HT-29 (cell line): ENCODE results near the gene NTM. TPM values are rescaled to one million over a fixed set of nuclear protein-coding genes. Genes with fewer than 3 reads are reported as not detected.

ENCODE experiments used
- DNase-seq: peaks from one replicate; pipeline ENCODE4 v3.0.0-alpha.2; 2015; ENCODE audit warnings: low spot score
- total RNA-seq: library from RNA; depleted of rRNA; stranded (reverse); fragments of >200 nt; shearing (Covaris generic); gene quantifications from 2 replicates; pipeline ENCODE4 v1.2.3, GENCODE V29; 2014

Gene NTM
- total RNA-seq, 1 experiment from 2014 or later, result not detected

DNA sequence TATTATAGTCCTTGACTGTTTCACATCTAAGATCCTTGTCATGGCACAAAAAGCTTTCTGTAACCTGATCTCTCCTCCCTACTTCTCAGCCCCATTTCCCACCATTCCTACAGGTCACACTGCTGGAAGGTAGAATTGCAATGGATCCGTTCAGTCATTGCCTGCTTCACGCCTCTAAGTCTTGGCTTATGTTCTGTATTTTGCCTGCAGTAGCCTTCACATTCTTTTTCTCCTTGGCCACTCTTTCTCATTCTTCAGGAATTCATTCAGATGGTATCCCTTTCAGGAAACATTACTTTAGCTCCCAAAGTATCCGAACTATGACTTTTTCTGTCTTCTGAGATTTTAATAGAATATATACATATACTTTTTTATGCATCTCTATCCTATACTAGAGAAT lies 731.5 kb downstream of the NTM start:
- DNase-seq, result no peak

DNA sequence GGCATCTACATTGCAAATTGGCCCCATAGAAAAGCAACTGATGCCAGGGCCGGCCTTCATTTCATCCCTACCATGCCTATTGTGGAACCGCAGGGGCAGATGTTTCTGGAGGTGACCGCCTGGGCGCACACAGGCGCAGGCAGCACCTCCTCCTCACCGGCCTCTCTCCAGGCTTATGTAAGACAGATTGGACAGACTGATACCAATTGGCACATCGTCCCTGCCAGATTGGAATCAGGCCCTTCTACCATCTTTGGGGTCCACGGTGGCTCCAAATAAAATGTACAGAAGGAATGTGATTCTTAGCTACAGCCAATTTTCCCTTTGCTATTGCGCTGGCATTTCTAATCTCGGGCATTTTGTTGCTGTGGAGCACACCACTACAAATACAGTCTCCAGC lies 732.6 kb downstream of the NTM start:
- no peak for DNase-seq

DNA sequence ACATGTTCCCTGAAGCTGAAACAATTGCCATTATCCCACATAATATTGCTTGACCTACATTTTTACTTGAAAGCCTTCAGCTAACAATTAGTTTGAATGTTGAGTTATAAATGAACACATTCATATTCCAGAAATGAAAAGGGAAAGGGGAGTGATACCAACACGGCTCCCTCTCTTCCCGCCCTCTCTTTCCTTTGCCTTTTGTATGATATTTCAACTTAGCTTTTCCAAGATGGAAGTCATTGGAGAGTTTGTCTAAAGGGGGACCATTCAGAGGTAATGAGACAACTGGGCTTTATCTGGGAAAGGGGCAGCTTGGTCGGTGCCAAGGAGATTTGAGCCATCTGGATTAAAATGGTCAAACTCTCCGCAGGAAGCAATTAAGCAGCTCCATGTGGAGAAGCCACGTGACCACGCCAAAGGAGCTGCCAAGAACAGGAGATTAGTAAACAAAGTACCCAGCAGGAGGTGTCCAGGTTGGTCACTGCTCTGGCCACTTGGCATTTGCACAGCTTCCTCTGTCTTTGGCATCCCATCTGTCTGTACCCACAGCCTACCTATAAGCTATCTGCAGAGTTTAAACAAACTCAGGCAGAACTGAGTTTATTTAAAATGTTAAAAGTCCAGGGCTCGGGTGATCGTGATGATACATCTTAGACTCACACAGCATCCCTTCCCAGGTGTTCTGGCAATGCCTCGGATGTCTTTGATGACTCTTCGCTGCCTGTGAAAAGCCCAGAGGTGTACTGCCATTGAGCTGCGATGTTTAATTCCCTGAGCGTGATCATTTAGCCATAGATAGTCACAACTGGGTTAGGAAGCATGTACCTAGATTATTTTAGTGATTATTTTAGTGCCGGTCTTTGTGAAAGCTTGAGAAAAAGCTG lies 735.9 kb downstream of the NTM start:
- DNase-seq, result peak; percentile 4

DNA sequence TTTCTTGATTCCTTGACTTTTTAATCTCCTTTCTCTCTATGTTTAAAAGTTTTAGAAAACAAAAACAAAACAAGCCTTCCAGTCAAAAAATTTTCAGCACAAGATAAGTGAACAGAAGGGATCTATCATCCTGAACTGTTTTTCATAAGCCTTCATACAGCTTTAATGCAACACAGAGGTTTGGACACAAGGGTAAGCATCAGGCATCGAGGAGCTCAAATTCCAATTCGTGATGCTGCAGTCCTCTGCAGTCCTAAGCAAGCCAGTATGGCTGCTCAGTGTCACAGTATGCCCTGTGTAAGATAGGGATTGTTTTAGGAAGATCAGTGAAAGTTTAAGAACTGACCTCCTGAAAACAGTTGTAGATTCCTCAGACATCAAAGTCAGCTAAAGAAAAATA lies 740.9 kb downstream of the NTM start:
- no peak for DNase-seq

DNA sequence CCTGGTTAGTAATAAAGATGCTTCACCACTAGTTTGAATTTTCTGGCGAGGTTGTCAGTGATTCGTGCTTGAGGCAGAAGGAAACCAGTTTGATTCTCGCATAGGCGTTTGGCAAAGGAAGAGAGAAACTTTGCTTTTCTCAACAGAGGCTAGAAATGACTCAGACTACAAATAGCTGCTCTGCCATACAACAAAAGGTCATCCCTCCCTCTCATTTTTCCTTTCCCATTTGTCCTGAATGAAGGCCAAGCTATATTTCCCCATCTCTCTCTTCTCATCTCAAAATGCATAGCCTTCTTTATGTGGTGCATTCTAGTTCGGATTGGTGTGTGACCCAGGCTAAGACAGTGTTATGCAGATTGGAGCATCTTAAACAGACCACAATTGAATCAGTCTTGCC lies 741.4 kb downstream of the NTM start:
- no peak for DNase-seq

DNA sequence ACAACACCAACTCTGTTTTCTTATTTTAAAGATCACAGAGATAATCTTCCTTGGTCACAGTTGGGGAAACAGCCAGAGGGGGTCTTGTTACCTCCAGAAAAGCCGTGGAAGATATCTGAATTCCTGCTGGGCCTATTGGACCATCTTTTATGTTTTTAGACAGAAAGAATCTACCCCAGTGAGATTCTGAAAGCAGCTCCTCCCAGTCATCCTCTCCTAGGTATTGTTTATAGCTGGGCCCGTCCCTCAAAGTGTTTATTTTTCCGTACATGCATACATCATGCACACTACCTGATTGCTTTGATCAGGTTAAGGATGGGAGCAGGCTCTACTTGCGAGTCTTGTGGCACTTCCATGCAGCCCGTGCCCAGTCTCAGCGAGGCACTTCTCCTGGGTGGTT lies 742.4 kb downstream of the NTM start:
- no peak for DNase-seq

DNA sequence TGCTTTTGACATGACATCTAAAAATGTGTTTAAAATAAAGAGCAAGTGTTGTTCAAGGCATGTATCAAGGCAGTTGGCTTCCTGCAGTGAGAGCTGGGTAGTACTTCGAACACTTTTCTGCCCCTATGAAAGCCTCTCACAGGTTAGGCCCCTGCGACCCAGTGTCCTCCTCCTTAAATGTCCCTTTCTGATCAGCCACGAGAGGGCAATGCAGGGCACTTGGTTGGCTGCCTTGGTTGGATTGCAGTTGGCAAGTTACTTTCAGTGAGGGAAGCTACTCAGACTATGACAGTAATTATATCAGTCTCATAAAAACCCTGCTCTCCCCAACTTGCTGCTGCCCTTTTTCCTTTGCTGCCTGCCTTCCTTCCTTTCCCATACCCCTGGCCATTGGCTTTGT lies 743.8 kb downstream of the NTM start:
- peak; percentile 57 for DNase-seq

DNA sequence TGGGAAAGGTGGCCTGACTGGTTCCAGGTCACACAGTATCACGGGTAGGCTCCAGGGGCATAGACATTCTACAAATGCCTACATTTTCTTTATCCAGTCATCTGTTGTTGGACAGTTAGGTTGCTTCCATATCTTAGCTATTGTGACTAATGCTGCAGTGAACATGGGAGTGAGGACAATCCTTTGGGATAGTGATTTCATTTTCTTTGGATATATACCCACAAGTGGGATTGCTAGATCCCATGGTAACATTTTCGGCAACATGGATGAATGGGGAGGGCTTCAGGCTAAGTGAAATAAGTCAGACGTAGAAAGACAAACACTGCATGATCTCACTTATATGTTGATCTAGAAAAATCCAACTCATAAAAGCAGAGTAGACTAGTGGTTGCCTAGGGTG lies 744.3 kb downstream of the NTM start:
- DNase-seq, result no peak

DNA sequence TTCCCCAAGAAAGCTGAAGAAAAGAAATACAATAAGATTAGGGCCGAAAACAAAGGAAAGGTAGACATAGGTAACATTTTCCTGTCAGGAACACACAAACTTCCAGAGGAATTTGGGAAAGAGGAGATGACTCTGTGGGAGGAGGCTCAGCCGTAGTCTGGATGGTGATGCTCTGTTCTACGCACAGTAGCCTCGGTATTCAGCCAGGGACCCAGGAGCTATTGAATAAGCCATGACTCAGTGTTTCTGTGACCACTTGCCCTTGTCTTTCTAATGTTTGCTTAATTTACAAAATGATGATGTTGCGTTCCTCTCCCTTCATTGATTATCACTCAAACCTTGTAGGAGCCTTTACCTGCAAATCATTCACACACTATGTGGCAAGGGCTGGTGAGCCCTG lies 745.0 kb downstream of the NTM start:
- no peak for DNase-seq

DNA sequence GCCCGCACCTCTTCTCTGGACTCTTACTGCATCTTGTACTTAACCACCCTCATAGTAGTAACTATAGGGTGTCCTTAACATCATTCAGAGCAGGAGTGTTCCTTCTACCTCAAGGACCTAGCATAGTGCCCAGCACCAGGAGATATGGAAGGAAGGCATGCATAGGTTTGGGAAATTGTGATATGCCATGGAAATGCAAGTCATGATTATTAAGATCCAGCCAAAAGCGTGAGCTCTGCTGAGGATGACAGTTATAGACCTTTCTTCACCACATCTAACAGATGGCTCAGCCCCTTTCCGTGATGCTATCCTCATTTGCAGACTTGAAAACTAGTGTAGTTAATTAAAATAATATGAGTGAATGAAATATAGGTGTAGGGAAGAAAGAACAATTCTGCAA lies 746.1 kb downstream of the NTM start:
- no peak for DNase-seq

DNA sequence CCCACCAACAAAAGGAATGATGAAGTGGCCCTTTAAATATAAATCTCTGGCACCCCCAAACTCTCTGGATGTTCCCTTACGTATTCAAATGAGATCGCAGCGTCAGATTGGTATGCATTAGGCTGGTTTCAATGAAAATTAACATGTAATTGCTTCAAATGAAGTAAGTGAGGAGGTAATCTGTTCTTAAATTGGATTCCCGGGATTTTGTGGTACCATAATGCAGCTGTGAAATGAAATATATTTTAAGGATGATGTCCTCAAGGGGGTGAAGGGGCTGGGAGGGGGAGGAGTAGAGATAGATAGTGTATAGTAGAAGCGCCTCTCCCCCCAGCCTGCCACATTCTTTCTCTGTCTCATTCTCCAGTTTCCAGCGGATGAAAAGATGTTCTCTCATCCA lies 748.2 kb downstream of the NTM start:
- DNase-seq, result no peak

DNA sequence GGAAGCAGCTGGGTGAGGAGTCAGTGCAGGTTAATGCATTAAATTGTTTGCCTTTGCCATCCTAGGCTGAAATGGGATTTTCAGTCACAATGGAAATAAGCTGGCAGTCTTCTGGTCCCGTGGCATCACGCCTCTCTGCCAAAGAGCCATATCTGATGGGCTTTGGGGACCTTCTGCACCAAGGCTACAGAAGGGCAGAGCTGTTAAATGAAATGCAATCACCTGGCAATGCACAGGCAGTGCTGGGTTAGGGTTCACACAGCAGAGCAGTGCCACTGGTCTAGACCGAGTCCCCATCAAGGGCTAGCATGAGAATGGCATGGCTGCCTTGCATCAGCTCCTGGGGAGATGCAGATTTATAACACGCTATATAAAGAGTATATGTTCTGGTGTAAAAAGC lies 749.2 kb downstream of the NTM start:
- DNase-seq, result no peak

DNA sequence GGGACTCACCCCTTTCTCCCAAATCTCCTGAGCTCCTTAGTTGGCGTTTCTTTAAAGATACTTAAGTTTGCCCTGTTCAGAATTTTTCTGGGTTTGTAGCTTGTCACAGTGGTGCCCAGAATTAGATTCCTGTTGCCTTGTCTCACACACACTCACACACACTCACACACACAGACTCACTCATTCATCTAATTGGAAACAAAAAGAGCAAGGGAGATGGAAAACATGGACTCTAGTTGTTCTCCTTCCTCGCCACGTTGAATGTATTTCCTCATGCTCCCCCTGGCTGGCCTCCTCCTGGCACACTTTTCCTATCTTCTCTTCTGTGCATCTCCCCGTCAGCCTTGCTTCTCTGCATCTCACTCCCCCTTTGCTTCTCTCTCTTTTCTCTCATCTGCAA lies 752.3 kb downstream of the NTM start:
- no peak for DNase-seq

DNA sequence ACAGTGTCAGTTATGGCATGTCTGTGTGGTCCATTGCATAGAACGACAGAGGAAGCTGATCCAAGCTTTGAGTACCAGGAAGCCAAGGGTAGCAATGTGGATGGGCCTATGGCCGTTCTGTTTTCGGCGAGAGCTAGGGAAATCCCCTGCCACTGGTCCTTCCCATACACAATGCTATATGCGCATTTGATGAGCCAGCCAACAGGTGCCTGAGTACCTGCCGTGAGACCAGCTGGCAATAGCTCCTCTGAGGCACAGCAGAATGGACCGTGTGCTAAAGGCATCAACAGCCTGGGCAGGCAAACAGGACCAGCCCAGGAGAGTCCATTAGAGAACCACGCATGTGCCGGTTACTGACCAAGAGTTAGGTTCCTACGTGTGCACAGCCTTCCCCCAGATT lies 753.0 kb downstream of the NTM start:
- DNase-seq, result no peak

DNA sequence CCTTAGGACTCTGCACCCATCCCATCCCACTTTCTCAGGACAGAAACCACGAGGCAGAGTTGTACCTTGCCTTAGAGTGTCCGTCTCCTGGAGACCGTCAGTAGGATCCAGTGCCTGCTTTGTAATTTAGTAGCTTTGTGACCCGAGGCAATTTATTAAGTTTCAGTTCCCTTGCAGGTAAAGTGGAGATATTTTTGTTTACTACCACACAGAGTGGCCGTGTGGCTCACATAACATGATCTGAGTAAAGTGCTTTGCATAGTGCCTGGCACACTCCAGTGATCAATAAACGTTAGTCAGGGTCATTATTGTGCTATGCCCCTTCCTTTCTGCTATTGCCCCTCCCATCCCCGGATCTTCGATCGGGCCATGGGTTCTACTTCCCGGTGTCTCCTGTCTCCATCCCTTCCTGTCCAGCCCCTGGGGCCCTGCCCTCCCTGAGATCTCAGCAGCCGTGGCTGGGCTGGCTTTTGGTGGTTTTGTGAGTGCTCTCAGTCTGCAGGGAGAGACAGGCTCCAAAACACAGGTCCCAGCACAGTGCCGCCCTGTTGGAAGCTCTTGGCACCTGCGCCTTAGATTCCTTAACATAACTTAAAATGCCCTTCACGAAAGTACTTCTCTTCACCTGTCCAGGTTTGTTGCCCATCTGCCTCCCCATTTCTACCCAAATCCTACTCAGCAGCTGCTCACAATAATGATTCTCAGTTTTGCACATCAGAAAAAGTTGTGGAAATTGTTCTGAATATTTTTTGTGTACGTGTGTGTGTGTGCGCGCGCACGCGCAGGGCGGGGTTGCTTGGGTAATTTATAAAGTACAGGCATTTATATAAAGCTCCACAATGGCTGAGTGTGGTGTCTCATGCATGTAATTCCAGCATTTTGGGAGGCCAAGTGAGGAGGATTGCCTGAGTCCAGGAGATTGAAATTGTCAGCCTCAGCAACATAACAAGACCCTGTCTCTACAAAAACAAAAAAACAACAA lies 753.7 kb downstream of the NTM start:
- no peak for DNase-seq

DNA sequence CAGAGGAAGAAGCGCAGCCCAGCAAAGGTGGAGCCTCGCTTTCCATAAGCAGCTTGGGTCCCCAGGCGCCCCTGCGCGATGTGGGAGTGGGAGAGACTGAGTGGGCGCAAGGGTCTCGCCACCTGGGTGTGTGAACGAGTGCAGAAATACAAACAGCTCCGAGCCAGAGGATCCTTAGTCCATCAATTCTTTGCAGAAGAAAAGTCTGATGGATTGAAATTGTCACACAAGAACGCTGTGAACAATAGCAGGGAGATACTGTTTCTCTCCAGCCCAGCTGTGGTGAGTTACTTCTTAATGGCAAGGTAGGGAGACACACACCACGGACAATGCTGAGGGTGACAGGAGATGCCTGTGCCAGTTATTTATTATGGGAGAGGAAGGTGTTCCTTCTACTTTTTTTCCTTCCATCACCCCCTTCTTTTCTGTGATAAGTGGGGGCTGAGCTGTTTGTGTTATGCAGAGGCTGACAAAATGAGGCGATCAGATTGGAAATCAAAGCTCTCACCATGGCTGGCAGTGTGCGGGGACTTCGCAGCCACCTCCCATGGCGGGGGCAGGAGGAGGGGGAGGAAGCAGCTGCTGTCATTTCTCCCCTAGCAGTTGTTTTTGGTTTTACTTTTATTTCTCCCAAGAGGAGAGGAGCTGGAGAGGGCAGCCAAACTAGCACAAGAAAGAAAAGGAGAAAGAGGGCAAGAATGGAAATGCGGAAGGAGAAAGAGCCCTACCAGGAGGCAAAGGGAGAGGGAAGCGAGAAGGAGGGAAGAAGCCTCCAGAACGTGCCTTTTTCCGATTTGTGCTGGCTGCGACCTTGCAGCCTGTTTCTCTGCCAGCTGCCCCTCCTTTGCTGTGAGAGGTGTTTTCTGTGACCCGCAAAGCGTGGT lies 755.8 kb downstream of the NTM start:
- no peak for DNase-seq

DNA sequence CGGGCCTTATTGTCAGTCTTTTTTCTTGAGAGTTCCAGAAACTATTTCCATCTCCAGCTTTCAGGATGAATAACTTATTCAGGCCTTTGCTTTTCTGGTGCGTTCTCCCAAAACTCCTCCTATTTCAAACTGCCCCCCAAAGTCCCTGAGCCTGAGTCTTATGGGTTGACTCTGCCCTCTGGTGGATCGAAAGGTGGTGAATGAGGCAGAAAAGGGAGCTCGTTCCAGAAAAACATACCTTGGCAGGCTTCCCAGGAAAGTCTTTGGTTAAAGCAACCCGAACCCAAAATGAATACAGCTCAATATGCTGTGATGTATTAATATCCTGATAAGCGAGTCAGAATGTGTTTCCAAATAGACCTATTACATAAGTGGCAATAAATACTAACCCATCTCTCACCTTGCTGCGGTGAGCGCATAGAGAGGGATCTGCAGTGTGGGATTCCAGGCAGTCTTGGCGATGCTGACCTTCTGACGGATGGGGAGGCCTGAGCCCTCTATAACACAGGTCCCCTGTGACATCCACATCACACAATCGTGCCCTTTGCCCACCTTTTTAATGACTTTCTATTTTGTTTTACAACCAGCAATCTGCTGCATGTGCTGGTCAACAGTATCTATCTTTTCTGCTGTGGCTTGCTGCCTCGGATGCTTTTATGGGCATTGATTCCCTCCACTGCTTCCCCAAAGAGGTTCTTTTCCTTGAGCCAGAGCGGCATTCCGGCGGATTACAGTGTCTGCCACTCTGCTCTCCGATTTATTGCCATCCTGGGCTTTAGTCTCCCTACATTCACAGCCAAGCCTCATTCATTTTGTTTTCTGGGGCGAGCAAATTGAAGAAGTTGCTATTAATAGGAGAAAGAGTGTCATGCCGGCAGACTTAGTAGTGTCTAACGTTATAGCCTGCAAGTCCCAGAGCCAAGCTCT lies 756.8 kb downstream of the NTM start:
- peak; percentile 25 for DNase-seq

DNA sequence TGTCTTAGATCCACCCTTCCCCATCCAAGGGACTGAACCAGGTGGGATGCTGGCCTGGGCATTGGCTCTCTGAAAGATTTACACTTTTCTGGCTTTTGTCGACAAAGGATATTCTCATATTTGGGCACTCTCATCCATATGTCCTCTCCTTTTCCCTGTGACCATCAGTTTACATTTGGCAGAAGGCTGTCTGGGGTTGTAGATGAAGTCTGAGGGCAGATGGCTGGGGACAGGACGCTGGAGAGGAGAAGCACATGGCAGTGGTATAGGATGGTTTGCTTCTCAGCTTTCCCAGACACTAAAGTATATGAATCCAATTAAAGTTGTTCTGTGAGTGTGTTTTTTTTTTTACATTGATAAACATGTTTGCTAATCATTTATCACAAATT lies 757.5 kb downstream of the NTM start:
- no peak for DNase-seq

DNA sequence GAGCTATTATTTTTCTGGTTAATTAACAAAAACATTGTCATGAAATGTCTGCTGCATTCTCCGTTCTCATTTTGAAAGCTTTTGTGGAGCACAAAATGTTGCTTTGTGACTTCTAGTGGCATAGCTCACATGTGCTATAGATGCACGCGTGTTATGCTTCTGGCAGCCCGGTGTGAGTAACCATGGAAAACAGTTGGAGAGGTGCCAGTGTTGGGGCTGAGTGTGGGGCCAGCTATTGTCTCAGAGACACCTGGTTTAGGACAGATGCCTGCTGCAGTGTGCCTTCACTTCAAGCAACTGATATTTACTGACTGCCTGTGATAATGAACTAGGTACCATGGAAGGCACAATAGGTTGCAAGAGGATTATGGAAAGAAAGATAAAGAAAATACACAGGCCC lies 760.6 kb downstream of the NTM start:
- DNase-seq, result no peak

DNA sequence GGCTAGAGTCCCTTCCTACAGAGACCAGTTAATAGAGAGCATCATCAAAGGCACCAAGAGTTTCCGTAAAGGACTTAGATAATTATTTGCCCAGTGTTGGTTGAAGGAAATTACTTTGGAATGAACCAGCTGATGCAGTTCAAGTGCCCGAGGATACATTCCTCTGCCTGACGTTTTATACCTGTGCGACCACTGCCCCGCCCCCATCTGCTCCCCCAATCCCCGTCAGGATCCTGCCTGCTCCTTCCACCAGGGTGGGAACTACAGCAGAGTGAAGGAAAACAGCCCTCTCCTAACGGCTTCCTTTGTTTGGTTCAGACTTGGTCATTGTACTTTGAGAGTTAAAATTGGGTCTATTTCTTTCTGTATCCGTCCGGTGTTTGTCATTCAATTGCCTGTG lies 761.5 kb downstream of the NTM start:
- DNase-seq, result no peak

DNA sequence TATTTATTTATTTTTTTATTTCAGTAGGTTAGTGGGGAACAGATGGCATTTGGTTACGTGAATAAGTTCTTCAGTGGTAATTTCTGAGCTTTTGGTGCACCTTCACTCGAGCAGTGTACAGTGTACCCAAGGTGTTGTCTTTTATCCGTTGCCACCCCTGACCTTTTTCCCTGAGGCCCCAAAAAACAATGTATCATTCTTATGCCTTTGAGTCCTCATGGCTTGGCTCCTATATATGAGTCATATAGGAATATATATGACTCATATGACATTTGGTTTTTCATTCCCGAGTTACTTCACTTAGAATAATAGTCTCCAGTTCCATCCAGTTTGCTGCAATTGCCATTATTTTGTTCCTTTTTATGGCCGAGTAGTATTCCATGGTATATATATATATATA lies 763.9 kb downstream of the NTM start:
- no peak for DNase-seq
